TTC549 (cell line): ENCODE results near the gene GALNT15.

Experiments
- FAIRE-seq: peaks from 2 replicates; lab custom pipeline; 2012; peaks lifted over from hg19 to GRCh38; lab: Jason Lieb, UNC

The GALNT15 gene

GRCh38 chr3:16168211-16168610, 6.3 kb upstream of the GALNT15 start:
- FAIRE-seq: no peak

- FAIRE-seq: no peak
Measured at GRCh38 chr3:16171009-16171408, 3.5 kb upstream of the GALNT15 start.

GRCh38 chr3:16171825-16172224, 2.7 kb upstream of the GALNT15 start:
- no peak for FAIRE-seq

- no peak for FAIRE-seq
Measured at GRCh38 chr3:16173283-16174025, 1.0 kb upstream of the GALNT15 start.

GRCh38 chr3:16174026-16174355, 489 bp upstream of the GALNT15 start:
- no peak for FAIRE-seq

GRCh38 chr3:16174976-16175901, 759 bp downstream of the GALNT15 start:
- no peak for FAIRE-seq

- FAIRE-seq: no peak
Measured at GRCh38 chr3:16176391-16177030, 2.0 kb downstream of the GALNT15 start.

- FAIRE-seq: no peak
Measured at GRCh38 chr3:16177382-16177781, 2.9 kb downstream of the GALNT15 start.

- peak; percentile 29 for FAIRE-seq
Measured at GRCh38 chr3:16177962-16178627, 3.6 kb downstream of the GALNT15 start.

- FAIRE-seq: no peak
Measured at GRCh38 chr3:16178628-16178988, 4.1 kb downstream of the GALNT15 start.

- no peak for FAIRE-seq
Measured at GRCh38 chr3:16179261-16179660, 4.8 kb downstream of the GALNT15 start.

GRCh38 chr3:16179771-16180736, 5.6 kb downstream of the GALNT15 start:
- no peak for FAIRE-seq

GRCh38 chr3:16180737-16181134, 6.3 kb downstream of the GALNT15 start:
- no peak for FAIRE-seq

GRCh38 chr3:16181361-16181760, 6.9 kb downstream of the GALNT15 start:
- FAIRE-seq: no peak

GRCh38 chr3:16182183-16182582, 7.7 kb downstream of the GALNT15 start:
- FAIRE-seq: no peak

- FAIRE-seq: no peak
Measured at GRCh38 chr3:16182612-16183011, 8.1 kb downstream of the GALNT15 start.

- FAIRE-seq: no peak
Measured at GRCh38 chr3:16183082-16183481, 8.6 kb downstream of the GALNT15 start.

- FAIRE-seq: no peak
Measured at GRCh38 chr3:16183601-16184270, 9.3 kb downstream of the GALNT15 start.

GRCh38 chr3:16186086-16186485, 11.6 kb downstream of the GALNT15 start:
- no peak for FAIRE-seq

GRCh38 chr3:16186565-16186964, 12.1 kb downstream of the GALNT15 start:
- no peak for FAIRE-seq
